ENCODE results near the gene ITGAX. TPM values are rescaled to one million over a fixed set of nuclear protein-coding genes. Genes with fewer than 3 reads are reported as not detected.

The ITGAX gene
- total RNA-seq, 1 donor from 2014 or later: not detected

DNA sequence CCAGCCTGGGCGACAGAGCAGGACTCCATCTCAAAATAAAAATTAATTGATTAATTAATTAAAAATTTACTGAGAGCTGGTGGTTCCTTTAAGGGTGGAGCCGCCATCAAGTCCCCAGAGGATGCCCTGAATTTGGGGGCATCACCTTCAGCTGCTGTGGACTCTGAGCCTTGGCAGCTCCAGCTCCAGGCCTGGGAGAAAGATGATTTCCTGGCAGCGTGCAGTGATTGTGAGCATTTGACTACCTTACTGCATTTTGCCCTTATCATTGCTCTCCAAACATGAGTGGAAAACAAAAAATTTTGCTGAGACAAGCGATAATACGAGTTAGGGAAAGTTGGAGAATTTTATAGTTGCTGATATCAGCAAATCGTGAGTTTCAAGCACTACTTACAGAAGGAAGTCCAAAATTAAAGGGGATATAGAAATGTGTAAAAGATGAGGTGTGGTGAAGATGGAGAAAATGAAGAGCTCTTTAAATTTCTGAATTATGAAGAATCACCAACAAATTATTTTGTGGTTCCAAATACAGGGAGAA lies 35.6 kb downstream of the ITGAX start:
- no peak for DNase-seq
- no peaks in the 10 kb centered on the region for H3K4me1 Mint-ChIP-seq (ENCODE audit: low read depth, unreplicated experiment)
- H3K36me3 Mint-ChIP-seq (ENCODE audit: unreplicated experiment): no peaks in the 10 kb centered on the region
- peaks cover 4% of the 10 kb centered on the region for H3K9me3 Mint-ChIP-seq (ENCODE audit: unreplicated experiment)
- no peak overlapping the region for H3K27ac Mint-ChIP-seq (ENCODE audit: unreplicated experiment)
- H3K4me3 Mint-ChIP-seq (ENCODE audit: unreplicated experiment): no peak overlapping the region
- no peak for TF ChIP-seq CTCF (IDR thresholded peaks at IDR 0.05; ENCODE audit: partially characterized antibody, unreplicated experiment)
- H3K27me3 Mint-ChIP-seq (ENCODE audit: unreplicated experiment): peaks cover 2% of the 10 kb centered on the region

GRCh38 chr16:31393056-31393455 lies 38.1 kb downstream of the ITGAX start, which contains the start of gene ITGAD:
Gene ITGAD (plus strand): TSS chr16:31393335. CDS start chr16:31393361, 26 bp downstream.
- Mint-ChIP-seq H3K9me3 (ENCODE audit: unreplicated experiment) (no peaks in the 10 kb centered on the region), H3K4me3 (ENCODE audit: unreplicated experiment) (no peak within 1 kb of the TSS), H3K4me1 (ENCODE audit: low read depth, unreplicated experiment) (no peaks in the 10 kb centered on the region), H3K27me3 (ENCODE audit: unreplicated experiment) (peaks cover 2% of the 10 kb centered on the region), H3K27ac (ENCODE audit: unreplicated experiment) (no peak within 1 kb of the TSS), H3K36me3 (ENCODE audit: unreplicated experiment) (no peaks in the 10 kb centered on the region)
- DNase-seq: no peak
- no peak for TF ChIP-seq CTCF (IDR thresholded peaks at IDR 0.05; ENCODE audit: partially characterized antibody, unreplicated experiment)

- no peak for TF ChIP-seq CTCF (IDR thresholded peaks at IDR 0.05; ENCODE audit: partially characterized antibody, unreplicated experiment)
- DNase-seq: no peak
- Mint-ChIP-seq H3K9me3 (ENCODE audit: unreplicated experiment) (peaks cover 3% of the 10 kb centered on the region), H3K36me3 (ENCODE audit: unreplicated experiment) (peaks cover 9% of the 10 kb centered on the region), H3K4me3 (ENCODE audit: unreplicated experiment) (no peak overlapping the region), H3K4me1 (ENCODE audit: low read depth, unreplicated experiment) (no peaks in the 10 kb centered on the region), H3K27ac (ENCODE audit: unreplicated experiment) (no peak overlapping the region), H3K27me3 (ENCODE audit: unreplicated experiment) (peaks cover 2% of the 10 kb centered on the region)
Measured at GRCh38 chr16:31395647-31396046, 40.7 kb downstream of the ITGAX start.

DNA sequence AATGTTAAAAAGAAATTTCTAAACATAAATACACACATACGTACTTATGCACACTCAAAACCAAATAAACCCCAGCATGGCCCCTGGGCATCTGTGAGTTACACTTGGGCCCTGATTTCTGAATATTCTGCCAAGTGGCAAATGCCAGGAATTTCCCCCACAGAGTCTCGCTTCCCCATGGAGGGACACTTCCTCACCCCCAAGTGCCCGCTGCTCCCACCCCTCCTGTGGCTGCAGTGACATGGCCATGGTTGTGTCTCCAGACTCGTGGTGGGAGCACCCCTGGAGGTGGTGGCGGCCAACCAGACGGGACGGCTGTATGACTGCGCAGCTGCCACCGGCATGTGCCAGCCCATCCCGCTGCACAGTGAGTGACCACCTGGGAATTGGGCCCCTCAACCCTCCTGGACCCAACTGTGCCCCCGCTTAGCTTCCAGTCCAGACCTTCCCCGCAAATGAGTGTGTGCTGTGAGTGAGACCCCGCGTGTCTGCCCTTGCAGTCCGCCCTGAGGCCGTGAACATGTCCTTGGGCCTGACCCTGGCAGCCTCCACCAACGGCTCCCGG lies 42.2 kb downstream of the ITGAX start:
- Mint-ChIP-seq H3K36me3 (ENCODE audit: unreplicated experiment) (peaks cover 9% of the 10 kb centered on the region), H3K27ac (ENCODE audit: unreplicated experiment) (no peak overlapping the region), H3K4me3 (ENCODE audit: unreplicated experiment) (no peak overlapping the region), H3K9me3 (ENCODE audit: unreplicated experiment) (peaks cover 3% of the 10 kb centered on the region), H3K4me1 (ENCODE audit: low read depth, unreplicated experiment) (no peaks in the 10 kb centered on the region), H3K27me3 (ENCODE audit: unreplicated experiment) (peaks cover 2% of the 10 kb centered on the region)
- no peak for TF ChIP-seq CTCF (IDR thresholded peaks at IDR 0.05; ENCODE audit: partially characterized antibody, unreplicated experiment)
- DNase-seq: no peak

DNA sequence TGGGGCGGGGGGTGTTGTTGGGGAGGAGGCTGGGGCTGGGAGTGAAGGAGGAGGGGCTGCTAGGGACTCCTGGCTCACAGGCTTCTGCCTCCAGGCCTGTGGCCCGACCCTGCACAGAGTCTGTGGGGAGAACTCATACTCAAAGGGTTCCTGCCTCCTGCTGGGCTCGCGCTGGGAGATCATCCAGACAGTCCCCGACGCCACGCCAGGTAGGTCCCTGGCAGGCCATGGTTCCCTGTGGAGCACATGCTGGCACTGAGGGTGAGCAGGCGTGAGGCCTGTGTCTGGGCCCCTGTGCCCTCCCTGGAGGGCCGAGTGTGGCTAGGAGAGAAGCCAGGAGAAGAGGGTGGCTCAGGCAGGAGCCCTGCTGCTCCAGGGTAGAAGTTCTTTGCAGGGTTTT lies 42.7 kb downstream of the ITGAX start:
- Mint-ChIP-seq H3K27me3 (ENCODE audit: unreplicated experiment) (peaks cover 2% of the 10 kb centered on the region), H3K4me3 (ENCODE audit: unreplicated experiment) (no peak overlapping the region)

More for the DNA sequence above, 42.7 kb downstream of the ITGAX start:
- DNase-seq: no peak
- H3K36me3 Mint-ChIP-seq (ENCODE audit: unreplicated experiment): peaks cover 9% of the 10 kb centered on the region
- H3K4me1 Mint-ChIP-seq (ENCODE audit: low read depth, unreplicated experiment): no peaks in the 10 kb centered on the region
- H3K9me3 Mint-ChIP-seq (ENCODE audit: unreplicated experiment): peaks cover 3% of the 10 kb centered on the region
- H3K27ac Mint-ChIP-seq (ENCODE audit: unreplicated experiment): no peak overlapping the region
- TF ChIP-seq CTCF (IDR thresholded peaks at IDR 0.05; ENCODE audit: partially characterized antibody, unreplicated experiment): no peak

Data from glutamatergic neuron (in vitro differentiated cells).